ENCODE measurements around the gene TBC1D32.
A peak's percentile ranks its signal among the peaks of the same experiment; 100 is the strongest.
"Not testable (repeated sequence)": the region's sequence is repeated elsewhere in the genome, so short reads cannot be mapped to it uniquely, and the experiment has no call there.

The TBC1D32 gene

DNA sequence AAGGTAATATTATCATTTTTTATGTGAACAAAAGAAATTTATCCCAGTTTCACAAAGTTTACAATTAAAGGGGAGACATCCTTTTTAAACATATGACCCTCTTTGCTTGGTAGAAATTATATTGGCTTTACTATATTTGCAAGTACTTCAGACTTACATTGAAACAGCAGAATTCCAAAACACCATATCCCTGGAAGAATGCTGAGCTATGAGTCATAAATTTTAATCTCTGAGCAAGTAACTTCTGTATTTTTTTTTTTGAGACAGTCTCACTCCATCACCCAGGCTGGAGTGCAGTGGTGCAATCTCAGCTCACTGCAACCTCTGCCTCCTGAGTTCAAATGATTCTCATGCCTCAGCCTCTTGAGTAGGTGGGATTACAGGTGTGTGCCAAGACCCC lies 240.4 kb downstream of the TBC1D32 start:
- no peak for DNase-seq

GRCh38 chr6:121090492-121090891 lies 243.8 kb downstream of the TBC1D32 start:
- no peak for DNase-seq

GRCh38 chr6:121086876-121087275 lies 247.4 kb downstream of the TBC1D32 start:
- no peak for DNase-seq

DNA sequence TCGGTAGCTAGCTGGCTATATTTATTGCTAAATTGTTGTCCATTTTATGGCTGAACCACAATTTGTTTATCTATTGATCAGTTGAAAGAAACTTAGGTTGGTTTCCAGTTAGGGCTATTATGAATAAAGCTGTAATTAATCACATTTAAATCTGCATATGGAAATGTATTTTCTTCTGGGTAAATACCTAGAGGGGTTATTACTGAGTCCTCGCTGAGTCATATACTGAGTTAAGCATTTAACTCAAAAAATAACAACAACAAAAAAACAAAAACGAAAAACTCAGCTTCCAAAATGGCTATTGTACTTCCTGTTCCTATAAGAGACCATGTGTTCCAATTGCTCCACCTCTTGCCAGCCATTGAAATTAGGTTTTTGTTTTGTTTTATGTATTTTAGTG lies 258.2 kb downstream of the TBC1D32 start:
- DNase-seq: no peak

DNA sequence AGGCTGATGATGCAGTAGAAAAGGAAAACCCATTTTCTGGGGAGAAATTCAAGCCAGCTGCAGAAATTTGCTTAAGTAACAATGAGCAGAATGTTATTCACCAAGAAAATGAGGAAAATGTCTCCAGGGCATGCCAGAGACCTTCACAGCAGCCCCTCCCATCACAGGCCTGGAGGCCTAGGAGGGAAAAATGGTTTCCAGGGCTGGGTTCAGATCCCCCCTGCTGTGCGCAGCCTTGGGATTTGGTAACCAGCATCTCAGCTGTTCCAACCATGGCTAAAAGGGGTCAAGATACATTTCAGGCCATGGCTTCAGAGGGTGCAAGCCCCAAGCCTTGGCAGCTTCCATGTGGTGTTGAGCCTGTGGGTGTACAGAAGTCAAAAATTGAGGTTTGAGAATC lies 265.5 kb downstream of the TBC1D32 start:
- not testable (repeated sequence) for DNase-seq

DNA sequence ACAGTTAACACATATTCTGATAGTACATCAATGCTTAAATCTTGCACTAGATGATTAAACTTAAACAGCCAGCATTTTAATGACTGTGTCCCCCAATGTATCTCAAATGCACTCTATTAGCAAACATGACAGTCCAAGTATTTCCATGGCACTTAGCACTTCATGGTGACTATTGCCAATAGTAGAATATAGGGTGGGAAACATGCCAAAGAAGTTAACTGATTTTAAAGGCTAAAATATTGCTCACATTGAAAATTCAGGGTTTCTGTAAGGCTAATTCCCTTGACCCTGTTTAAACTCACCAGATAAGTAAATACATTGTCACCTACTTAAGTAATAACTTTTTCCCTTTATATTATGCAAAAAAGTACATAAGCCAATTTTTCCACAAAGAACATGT lies 266.9 kb downstream of the TBC1D32 start:
- DNase-seq: no peak

GRCh38 chr6:121064345-121064744 lies 269.9 kb downstream of the TBC1D32 start:
- DNase-seq: no peak

DNA sequence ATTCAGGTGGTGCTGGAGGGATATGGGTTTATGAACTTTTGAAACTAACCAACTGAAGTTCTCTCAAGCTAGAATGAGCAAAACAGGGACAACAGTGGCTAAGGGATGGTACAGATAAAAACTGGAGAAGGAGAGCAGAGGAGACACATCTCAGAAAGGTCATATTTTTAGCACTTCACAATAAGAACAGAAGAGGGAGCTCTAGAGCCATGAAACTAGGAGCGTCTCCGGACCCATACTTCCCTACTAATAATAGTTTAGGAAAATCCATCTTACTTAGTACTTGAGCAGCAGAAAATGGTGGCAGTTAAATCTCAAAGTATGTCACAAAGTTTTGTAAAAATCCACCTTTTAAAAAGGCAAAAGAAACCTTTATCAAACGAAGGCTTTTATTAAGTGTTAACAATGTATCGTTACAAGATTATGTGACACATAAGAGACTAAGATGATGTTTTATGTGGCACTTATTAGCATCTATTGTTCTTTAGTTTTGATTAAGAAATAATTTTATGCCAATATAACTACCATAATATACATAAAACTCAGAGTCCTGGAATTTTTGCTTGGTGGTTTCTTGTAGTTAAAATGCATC lies 278.6 kb downstream of the TBC1D32 start:
- DNase-seq: peak; percentile 4

- DNase-seq: not testable (repeated sequence)
Measured at GRCh38 chr6:121048593-121048992, 285.7 kb downstream of the TBC1D32 start.

DNA sequence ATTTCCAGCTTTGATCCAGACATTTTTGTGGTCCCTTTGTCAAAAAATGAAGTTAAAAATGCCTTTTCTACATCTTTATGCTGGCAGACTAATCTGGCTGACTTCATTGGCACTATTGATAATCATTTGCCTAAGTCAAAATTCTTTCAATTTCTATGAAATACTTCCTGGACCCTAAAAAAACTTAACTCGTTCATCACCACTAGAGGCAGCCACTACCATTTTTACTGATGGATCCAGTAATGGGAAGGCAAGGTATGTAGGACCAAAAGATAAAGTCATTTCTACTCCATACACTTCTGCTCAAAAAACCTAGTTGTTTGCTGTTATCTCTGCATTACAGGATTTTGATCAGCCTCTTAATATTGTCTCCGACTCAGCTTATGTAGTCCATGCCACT lies 289.4 kb downstream of the TBC1D32 start:
- not testable (repeated sequence) for DNase-seq

DNA sequence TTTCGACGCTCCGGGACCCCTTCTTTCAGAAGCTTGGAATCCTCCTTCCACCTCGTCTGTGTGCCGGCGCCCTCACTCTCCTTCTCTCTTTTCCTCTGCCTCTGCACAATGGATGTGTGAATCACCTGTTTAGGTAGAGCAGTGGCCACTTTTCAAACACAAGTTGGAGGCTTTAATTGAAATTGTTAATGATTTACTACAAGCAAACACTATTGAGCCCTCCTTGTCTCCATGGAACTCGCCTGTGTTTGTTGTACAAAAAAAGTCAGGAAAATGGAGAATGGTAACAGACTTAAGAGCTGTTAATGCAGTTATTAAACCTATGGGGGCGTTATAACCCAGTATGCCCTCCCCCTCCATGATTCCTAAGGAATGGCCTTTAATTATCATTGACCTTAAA lies 290.6 kb downstream of the TBC1D32 start:
- DNase-seq: not testable (repeated sequence)

- not testable (repeated sequence) for DNase-seq
Measured at GRCh38 chr6:121043211-121043610, 291.1 kb downstream of the TBC1D32 start.

DNA sequence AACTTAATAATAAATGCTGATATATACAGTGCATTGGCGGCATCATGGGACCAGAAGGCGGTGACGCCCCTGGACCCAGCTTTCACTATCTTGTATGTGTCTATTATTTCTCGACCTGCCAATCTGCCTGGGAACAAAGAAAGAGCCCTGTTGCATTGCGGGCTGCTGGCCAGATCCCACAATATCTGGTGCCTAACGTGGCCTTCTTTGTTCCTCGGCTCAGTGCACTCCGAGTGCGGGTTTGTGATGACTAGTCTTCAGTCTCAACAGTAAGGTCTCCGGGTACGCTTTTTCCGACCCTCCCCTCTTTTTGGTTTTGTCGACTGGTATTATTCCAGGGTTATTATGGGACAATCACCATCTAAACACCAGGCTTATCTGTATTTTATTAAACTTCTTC lies 291.5 kb downstream of the TBC1D32 start:
- no peak for DNase-seq

DNA sequence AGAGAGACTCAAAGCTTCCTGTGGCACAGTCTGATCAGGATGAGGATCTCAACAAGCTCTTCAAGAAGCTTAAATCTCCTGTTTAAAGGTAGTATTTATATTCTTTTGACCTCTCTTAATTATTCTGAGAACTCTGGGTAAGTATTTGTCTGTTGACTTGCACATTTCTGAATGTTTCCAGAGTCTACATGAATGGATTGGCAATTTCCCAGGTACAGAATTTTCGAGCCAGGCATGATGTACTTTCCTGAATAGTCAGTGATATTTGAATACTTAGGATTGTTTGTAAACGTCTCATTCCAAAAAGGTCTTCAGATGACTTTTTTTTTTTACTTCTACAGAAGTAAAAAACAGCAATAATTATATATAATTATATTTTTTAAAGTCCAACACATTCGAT lies 293.4 kb downstream of the TBC1D32 start:
- DNase-seq: no peak

DNA sequence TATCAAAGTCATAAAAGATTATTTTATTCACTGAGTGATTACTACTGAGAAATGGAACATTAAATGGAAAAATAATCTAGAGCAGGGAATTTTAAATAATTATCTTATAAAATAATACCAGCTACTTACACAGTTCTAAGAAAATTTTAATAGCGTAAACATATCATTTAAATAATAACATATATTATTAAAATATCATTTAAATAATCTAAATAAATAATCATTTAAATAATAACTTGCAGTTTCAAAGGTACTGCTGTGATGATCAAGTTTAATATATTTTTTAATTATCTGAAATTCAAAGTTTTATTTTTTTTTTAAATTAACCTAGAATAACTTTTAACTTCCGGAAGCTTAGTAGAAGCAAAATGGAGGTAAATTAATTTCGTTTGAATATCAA lies 301.2 kb downstream of the TBC1D32 start:
- DNase-seq: no peak

DNA sequence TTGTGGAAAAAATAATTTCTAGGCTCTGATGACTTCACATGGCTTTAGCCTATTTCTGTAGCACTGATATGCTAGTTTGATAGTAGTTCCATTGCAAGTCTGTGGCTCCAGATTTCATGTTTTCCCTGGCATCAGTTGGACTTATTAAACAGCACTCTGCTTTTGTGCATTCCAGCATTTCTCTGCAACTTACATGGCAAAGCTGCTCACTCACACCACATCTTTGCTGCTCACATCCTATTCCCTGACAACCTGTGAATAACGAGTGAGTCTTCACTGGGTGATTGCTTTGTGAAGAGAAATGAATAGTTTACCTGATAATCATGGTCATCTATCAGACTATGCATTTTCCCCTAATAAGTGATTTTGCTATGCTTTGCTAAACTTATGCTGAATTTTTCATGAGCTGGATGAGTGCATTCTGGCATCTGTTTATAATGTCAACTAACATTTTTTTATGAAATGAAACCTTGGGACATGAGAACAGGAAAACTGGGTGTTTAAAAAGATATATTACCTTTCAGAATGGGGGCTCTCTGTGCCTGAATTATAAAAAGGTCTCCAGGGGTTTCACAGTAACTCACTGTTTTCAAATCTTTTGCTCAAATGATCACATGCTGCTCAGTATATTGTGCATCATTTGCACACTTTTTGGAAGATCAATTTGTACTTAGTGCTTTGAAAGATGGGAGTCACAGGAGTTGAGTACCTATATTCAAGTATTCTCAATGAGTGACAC lies 301.8 kb downstream of the TBC1D32 start:
- DNase-seq: no peak

Data from KG1 (cell line).